Activated CD4-positive, alpha-beta T cell treated with anti-CD3 and anti-CD28 coated beads for 48 hours (primary cell): ENCODE results near the gene SULT1A3.
"Not testable (repeated sequence)": the region's sequence is repeated elsewhere in the genome, so short reads cannot be mapped to it uniquely, and the experiment has no call there.

Experiments used
- DNase-seq: peaks from one replicate; pipeline ENCODE4 v3.0.0-alpha.2; 2020

The SULT1A3 gene

GRCh38 chr16:30199049-30199448, at the start of gene SULT1A3:
Gene SULT1A3 (plus strand): TSS chr16:30199255. CDS start chr16:30200729, 1,474 bp downstream.
- not testable (repeated sequence) for DNase-seq

GRCh38 chr16:30151091-30151490, 48.0 kb upstream of the SULT1A3 start:
- no peak for DNase-seq

GRCh38 chr16:30152517-30152916, 46.5 kb upstream of the SULT1A3 start:
- DNase-seq: no peak

- no peak for DNase-seq
Observed at GRCh38 chr16:30155188-30155587, 43.9 kb upstream of the SULT1A3 start.

- DNase-seq: no peak
Observed at GRCh38 chr16:30157214-30157613, 41.8 kb upstream of the SULT1A3 start.

GRCh38 chr16:30163538-30163937, 35.5 kb upstream of the SULT1A3 start:
- no peak for DNase-seq

GRCh38 chr16:30166202-30166902, 32.7 kb upstream of the SULT1A3 start:
- DNase-seq: no peak

GRCh38 chr16:30168746-30169145, 30.3 kb upstream of the SULT1A3 start:
- DNase-seq: not testable (repeated sequence)

- DNase-seq: not testable (repeated sequence)
Observed at GRCh38 chr16:30169416-30169815, 29.6 kb upstream of the SULT1A3 start.

GRCh38 chr16:30170145-30170544, 28.9 kb upstream of the SULT1A3 start:
- DNase-seq: not testable (repeated sequence)

- DNase-seq: no peak
Observed at GRCh38 chr16:30173054-30173453, 26.0 kb upstream of the SULT1A3 start.

- not testable (repeated sequence) for DNase-seq
Observed at GRCh38 chr16:30176876-30177275, 22.2 kb upstream of the SULT1A3 start.

- DNase-seq: no peak
Observed at GRCh38 chr16:30179195-30179594, 19.9 kb upstream of the SULT1A3 start.

GRCh38 chr16:30179931-30180330, 19.1 kb upstream of the SULT1A3 start:
- DNase-seq: no peak

GRCh38 chr16:30180741-30181140, 18.3 kb upstream of the SULT1A3 start:
- DNase-seq: no peak

GRCh38 chr16:30183233-30184095, 15.6 kb upstream of the SULT1A3 start, which contains the start of gene CORO1A:
Gene CORO1A (plus strand): TSS chr16:30183602. CDS start chr16:30185210, 1,608 bp downstream.
- DNase-seq: peak; percentile 92

- DNase-seq: peak; percentile 78
Observed at GRCh38 chr16:30184096-30184890, 14.8 kb upstream of the SULT1A3 start.

GRCh38 chr16:30184891-30185682, 14.0 kb upstream of the SULT1A3 start:
- DNase-seq: peak; percentile 47

GRCh38 chr16:30185683-30186421, 13.2 kb upstream of the SULT1A3 start:
- DNase-seq: peak; percentile 88

GRCh38 chr16:30186444-30186781, 12.6 kb upstream of the SULT1A3 start:
- DNase-seq: no peak

- peak; percentile 94 for DNase-seq
Observed at GRCh38 chr16:30186782-30187555, 12.1 kb upstream of the SULT1A3 start.
